ENCODE data around the gene SCAF1. TPM values are rescaled to one million over a fixed set of nuclear protein-coding genes. Genes with fewer than 3 reads are reported as not detected.

The SCAF1 gene
- total and polyA plus RNA-seq, 2 of the 13 experiments (the other 11 are each of a cell fraction or from before 2014, with no cell fraction given): 3.3 to 6.1 TPM

DNA sequence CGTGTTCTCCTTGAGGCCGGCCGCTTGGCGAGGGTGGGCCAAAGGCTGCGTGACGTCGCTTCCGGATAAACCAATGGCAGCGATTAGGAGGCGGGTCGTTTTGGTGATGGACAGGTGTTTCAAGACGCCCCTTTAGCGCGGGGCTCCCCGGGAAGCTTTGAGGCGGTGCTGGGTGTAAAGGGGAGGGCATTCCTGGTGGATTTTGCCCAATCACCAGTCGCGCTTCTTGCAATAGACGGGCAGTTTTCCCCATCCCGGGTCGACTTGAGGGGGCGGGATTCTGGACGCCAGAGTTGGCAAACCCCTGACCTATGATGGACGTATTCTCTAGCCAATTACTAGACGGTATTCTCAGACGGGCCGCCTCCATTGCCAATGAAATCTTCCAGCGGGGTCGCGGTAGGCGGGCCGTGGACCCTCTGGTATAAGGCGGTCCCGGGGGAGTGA is 34.8 kb downstream of the SCAF1 start (continued):
- TF ChIP-seq FOXJ3 (CRISPR knock-in tag; IDR thresholded peaks at IDR 0.05; ENCODE audit: borderline replicate concordance): no peak
- TF ChIP-seq, protein P1, sequence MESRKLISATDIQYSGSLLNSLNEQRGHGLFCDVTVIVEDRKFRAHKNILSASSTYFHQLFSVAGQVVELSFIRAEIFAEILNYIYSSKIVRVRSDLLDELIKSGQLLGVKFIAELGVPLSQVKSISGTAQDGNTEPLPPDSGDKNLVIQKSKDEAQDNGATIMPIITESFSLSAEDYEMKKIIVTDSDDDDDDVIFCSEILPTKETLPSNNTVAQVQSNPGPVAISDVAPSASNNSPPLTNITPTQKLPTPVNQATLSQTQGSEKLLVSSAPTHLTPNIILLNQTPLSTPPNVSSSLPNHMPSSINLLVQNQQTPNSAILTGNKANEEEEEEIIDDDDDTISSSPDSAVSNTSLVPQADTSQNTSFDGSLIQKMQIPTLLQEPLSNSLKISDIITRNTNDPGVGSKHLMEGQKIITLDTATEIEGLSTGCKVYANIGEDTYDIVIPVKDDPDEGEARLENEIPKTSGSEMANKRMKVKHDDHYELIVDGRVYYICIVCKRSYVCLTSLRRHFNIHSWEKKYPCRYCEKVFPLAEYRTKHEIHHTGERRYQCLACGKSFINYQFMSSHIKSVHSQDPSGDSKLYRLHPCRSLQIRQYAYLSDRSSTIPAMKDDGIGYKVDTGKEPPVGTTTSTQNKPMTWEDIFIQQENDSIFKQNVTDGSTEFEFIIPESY (CRISPR knock-in tag; IDR thresholded peaks at IDR 0.05): no peak
- TF ChIP-seq ZNF121 (CRISPR knock-in tag; IDR thresholded peaks at IDR 0.05): no peak
- TF ChIP-seq AFF4 (CRISPR knock-in tag; IDR thresholded peaks at IDR 0.05): no peak
- no peak for TF ChIP-seq IKZF4 (CRISPR knock-in tag; IDR thresholded peaks at IDR 0.05; ENCODE audit: borderline replicate concordance, low read depth, not compliant biosample characterization)
- TF ChIP-seq HMGA1 (CRISPR knock-in tag; conservative IDR thresholded peaks at IDR 0.05): no peak
- TF ChIP-seq KDM4B (CRISPR knock-in tag; IDR thresholded peaks at IDR 0.05): no peak
- no peak for TF ChIP-seq DNMT1 (CRISPR knock-in tag; IDR thresholded peaks at IDR 0.05)
- TF ChIP-seq, protein P2, sequence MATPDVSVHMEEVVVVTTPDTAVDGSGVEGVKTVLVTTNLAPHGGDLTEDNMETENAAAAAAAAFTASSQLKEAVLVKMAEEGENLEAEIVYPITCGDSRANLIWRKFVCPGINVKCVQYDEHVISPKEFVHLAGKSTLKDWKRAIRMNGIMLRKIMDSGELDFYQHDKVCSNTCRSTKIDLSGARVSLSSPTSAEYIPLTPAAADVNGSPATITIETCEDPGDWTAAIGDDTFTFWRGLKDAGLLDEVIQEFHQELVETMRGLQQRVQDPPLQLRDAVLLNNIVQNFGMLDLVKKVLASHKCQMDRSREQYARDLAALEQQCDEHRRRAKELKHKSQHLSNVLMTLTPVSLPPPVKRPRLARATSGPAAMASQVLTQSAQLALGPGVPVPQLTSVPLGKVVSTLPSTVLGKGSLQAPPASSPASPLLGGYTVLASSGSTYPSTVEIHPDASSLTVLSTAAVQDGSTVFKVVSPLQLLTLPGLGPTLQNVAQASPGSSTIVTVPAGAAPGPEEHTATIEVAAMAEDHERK (CRISPR knock-in tag; IDR thresholded peaks at IDR 0.05; ENCODE audit: low read depth): no peak
- no peak for TF ChIP-seq ZBTB34 (CRISPR knock-in tag; IDR thresholded peaks at IDR 0.05)
- peak; percentile 87 for TF ChIP-seq CREM (IDR thresholded peaks at IDR 0.05)
- no peak for TF ChIP-seq CREM (CRISPR knock-in tag; IDR thresholded peaks at IDR 0.05)
- TF ChIP-seq, protein P3, sequence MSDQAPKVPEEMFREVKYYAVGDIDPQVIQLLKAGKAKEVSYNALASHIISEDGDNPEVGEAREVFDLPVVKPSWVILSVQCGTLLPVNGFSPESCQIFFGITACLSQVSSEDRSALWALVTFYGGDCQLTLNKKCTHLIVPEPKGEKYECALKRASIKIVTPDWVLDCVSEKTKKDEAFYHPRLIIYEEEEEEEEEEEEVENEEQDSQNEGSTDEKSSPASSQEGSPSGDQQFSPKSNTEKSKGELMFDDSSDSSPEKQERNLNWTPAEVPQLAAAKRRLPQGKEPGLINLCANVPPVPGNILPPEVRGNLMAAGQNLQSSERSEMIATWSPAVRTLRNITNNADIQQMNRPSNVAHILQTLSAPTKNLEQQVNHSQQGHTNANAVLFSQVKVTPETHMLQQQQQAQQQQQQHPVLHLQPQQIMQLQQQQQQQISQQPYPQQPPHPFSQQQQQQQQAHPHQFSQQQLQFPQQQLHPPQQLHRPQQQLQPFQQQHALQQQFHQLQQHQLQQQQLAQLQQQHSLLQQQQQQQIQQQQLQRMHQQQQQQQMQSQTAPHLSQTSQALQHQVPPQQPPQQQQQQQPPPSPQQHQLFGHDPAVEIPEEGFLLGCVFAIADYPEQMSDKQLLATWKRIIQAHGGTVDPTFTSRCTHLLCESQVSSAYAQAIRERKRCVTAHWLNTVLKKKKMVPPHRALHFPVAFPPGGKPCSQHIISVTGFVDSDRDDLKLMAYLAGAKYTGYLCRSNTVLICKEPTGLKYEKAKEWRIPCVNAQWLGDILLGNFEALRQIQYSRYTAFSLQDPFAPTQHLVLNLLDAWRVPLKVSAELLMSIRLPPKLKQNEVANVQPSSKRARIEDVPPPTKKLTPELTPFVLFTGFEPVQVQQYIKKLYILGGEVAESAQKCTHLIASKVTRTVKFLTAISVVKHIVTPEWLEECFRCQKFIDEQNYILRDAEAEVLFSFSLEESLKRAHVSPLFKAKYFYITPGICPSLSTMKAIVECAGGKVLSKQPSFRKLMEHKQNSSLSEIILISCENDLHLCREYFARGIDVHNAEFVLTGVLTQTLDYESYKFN (CRISPR knock-in tag; conservative IDR thresholded peaks at IDR 0.05): peak; percentile 40; the same call in 1 of the 2 replicates
- no peak for TF ChIP-seq NR2F1 (CRISPR knock-in tag; IDR thresholded peaks at IDR 0.05)
- TF ChIP-seq MAFK (conservative IDR thresholded peaks at IDR 0.05 in 1 of 2, IDR thresholded peaks at IDR 0.05 in 1 of 2; ENCODE audit: low read length in 2 of 2): 0 out of 4 replicates have a peak, but pooled peaks of 1 of the 2 experiments have one; percentile 11
- TF ChIP-seq ZBTB25 (CRISPR knock-in tag; IDR thresholded peaks at IDR 0.05): no peak

Measured in HepG2 (cell line).